Fibroblast of gingiva (primary cell): ENCODE data around the gene LY86.

Experiments used
- DNase-seq: peaks from one replicate; pipeline ENCODE4 v3.0.0-alpha.2; 2011; ENCODE audit warnings: low read depth

LY86 gene

DNA sequence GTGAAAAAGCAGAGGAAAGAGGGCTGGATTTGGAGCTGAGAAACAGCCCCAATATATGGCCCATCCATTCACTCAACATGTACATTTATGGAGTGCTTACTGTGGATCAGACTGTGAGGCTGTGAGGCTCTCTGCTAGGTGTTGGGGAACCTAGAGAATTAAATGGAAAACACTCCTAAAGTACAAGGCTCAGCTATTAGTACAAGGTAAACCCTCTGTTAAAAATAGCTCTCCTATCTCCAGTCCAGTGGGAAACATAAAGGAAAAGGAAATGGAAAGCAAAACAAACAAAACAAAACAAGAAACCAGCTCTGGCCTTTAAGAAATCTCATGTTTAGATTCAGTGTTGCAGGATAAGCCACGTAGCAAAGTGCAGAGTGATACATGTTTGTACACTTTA, 35.0 kb downstream of the LY86 start:
- no peak for DNase-seq

DNA sequence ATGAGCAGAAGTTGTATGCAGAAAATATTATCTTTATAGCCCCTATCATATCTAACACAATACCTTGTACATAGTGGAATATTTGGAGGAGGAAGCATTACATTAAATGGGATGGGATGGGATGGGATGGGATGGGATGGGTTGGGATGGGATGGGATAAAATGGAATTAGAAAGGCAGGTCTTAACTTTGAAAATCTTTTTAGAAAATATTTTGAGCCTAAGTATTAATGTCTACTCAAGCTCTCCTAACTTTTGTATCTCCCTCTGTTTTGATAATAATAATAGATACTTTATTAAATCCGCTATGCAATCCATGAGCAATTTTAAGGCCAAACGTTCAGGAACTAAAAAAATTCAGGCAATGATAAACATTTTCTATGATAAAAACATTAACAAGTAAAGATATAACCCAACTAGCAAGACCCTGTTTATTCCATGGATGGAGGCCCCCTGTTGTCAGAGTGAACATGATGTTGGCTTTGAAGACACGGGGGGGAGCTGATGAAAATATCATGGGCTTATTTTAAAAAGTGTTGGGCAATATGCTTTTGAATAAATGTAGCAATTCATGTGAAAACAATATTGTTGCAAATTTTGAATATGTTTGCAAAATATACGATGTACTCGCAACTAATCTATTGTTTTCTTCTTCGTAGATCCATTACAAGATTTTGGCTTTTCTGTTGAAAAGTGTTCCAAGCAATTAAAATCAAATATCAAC, 35.9 kb downstream of the LY86 start:
- no peak for DNase-seq

DNA sequence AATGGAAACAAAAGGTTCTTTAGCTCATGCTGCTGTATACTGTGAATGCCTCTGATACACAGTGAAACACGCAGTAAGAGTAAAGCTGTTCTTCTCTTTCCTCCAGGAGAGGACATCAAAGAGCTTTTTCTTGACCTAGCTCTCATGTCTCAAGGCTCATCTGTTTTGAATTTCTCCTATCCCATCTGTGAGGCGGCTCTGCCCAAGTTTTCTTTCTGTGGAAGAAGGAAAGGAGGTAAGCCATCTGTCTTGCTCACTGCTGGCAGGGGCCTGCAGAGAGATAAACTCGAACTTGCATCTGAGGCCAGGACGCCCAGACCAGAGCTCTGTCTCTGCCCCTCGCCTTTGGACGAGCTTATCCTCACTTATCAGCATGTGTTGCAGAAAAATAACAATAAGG, 37.7 kb downstream of the LY86 start:
- DNase-seq: no peak

DNA sequence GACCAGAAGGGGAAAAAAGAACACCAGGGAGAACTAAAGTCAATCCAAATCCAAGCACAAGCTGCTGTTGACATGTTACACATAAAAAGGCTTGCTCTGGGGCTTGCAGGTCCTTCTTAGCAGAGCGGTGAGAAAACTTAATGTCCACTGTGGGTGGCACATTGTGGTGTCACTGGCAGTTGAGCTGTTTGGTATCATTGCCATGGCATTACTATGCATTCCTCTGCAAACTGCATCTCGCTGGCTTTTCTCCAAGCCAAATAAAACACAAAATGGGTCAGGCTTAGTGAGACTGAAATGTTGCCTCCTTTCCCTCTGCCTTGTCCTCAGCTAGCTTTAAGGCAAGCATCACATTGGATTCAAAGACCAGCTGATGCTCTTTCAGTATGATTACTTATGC, 40.9 kb downstream of the LY86 start:
- no peak for DNase-seq

DNA sequence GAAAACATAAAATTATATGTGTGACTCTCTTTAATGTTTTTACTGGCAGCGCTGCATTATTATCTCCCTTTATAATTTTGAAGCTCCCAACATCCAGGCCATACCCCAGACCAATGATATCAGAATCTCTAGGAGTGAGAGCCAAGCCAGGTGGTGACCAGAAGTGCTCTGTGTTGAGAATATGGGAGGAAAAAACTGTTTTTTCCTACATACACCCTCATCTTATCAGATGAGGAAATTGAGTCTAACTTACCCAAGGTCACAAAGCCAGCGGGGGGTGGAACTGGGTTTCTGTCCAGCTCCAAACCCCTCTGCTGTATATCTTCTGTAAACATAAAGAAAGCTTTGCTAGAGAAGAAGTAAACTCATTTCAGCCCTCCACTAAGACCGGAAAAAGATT, 42.5 kb downstream of the LY86 start:
- no peak for DNase-seq

DNA sequence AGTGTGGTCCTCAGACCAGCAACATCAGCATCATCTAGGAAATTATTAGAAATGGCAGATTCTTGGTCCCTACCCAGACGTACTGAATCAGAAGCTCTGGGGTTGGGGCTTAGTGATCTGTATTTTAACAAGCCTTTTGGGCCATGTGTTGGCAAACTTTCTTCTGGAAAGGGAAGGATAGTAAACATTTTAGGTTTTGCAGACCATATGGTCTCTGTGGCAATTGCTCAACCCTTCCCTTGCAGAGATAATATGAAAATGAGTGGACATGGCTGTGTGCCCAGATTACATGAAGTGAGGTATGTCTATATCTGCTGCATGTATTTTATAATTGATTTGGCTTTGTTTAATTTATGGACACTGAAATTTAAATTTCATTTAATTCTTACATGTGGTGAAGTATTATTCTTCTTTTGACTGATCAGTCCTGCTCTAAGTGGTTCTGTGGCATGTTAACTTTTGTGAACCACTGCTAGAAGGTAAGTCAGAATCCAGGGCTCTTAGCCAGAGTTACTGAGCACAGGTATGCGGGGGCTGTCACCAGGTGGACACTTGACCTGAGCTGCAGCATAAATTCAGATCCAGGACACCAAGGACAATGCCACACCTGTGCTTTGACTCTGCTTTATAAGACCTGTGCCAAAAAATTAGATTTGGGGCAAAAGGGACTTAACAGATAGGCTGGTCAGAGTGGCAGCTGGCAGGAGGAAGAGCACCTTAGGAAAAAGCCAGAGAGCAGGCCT, 43.2 kb downstream of the LY86 start:
- DNase-seq: peak; percentile 3

DNA sequence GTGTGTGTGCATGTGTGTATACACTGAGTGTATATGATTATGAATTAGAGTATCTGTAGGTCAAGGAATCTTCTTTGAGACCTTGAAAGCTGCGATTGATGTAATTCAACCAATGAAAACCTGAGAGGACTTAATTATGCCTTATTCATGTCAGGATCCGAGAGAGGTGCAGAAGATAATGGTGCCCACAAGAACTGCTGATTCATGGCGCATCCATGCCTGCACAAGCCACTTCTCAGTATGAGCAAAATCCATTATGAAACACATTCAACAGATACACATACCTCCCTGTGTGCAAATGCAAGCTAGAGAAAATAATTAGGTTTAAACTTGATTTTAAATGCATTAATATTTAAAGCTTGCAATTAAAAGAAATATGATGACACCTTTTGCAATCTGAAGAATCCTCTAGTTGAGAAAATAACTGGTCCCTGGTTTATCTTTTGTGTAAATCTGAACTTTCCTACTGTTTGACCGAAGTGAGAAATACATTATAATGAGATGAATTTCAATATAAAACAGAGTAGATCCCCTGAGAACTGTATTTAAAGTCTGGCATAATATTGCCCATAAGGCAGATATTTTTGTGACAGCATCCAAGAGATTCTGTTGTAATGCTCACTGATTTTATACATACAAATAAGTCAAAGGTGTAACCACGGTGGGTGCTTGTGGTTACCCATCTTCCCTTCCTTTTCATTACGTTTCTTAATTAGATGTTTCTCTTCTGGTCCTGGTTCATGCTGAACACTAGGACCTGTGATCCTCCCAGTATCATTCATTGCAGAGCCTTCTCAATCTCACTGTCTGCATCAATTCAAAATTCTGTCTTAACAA, 45.6 kb downstream of the LY86 start:
- DNase-seq: no peak

DNA sequence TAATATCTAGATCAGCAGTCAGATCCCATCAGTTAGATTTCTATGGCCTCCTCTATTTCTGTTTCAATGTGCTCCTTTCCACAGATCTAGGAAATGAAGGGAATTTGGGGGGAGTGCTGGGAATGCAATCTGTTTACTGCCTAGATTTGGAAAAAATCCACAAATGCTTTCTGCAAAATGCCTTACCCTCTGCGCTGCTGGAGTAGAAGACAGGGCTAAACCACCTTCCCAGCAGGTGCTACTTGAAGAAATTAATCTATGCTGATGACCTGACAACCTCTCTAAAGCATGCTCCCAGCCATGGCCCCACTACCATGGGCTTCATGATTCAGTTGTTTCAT, 46.2 kb downstream of the LY86 start:
- no peak for DNase-seq

DNA sequence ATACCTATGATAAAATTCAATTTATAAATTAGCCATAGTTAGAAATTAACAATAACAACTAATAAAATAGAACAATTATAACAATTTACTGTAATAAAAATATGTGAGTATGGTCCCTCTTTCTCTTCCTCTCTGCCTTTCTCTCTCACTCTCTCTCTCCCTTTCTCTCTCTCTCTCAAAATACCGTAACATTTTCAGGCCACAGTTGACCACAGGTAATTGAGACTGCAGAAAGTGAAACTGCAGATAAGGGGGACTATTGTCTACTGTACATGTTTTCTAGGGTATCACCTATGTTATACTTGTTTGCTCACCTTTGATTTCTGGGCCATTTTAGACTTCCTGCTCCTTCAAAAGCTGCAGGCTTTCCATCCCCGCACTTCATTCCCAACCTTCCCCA, 46.8 kb downstream of the LY86 start:
- DNase-seq: no peak

DNA sequence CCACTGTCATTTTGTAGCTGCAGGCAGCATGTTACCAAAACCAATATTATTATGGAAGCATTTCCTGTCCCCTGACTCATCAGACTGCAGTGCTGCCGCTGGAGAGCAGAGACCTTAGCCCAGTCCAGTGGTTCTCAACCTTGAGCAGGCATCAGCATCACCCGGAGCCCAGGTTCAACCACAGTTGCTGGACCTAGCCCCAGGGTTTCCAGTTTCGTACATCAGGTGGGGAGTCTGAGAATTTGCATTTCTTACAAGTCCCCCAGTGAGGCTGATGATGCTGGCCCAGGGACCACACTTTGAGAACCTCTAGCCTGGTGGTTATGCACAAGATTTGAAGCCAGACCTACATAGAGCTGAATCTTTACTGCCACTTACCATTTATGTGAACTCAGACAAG, 47.3 kb downstream of the LY86 start:
- DNase-seq: no peak

DNA sequence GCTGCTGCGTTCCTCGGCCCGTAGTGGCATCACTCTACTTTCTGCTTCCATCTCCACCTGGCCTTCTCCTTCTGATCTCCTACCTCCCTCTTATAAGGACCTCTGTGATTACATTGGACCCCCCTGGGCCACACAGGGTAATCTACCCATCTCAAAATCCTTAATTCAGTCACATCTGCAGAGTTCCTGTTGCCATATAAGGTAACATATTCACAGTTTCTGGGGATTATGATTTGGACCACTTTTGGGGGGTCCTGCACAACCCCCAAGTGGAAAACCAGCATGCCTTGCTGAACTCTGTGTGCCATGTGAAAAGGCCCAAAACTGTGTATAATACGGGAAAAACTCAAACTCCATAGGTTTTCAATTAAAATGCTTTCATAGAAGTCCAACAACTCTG, 51.1 kb downstream of the LY86 start:
- DNase-seq: no peak

DNA sequence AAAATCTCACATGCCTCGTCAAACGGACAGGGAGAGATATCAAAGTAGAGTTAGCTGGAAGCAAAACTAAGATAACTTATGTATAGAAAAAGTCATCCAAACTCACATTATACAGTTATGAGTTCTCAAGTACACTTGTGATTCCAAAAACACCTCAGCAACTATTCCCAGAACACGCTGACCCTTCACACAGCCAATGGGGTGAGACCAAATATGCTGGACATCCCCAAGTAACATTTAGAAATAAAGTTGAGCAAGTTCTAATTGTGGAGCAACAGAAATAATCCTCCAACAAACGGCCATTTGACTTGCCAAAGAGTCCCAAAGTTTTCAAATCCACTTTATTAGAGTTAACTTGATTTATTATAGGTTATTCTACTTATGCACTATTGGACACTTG, 52.4 kb downstream of the LY86 start:
- no peak for DNase-seq

DNA sequence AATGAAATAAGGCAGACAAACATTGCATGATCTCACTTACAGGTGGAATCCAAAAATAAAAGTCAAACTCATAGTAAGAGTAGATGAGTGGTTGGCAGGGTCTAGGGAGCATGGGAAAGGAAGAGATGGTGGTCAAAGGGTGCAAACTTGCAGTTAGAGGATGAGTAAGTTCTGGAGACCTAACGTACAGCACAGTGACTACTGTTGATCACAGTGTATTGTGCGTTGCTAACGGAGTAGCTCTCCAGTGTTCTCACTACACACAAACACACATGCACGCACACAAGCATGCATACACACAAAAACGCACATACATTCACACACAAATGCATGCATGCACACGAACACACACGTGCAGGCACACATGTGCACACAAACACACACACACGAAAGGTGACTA, 54.9 kb downstream of the LY86 start:
- DNase-seq: no peak

DNA sequence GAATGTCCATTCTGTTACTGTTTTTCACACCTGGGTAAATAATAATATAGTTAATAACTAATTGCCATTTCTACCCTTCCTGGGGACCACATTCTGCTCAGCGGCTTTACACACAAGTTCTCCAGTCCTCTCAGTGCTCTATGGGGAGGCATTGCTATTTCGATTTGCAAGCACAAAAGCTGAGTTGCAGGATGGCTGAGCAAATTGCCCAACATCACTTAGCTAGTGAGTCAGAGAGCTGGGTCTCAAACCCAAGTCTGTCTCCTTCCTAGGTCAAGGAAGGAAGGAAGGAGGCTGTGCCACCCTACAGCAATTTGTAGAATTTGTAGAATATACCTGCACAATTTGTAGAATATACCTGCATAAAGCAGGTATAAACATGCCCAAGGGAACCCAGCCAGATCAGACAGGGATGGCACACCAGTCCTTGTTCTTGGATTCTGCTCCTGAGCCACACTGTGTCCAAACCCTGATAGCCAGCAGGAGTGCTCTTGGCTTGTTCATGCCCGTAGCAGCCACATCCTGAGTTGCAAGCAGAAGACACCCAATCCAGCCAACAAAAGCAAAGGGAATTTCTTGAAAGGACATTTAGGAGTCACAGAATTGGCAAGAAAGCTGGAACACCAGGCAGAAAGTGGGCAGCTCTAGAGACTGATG, 56.9 kb downstream of the LY86 start:
- no peak for DNase-seq

DNA sequence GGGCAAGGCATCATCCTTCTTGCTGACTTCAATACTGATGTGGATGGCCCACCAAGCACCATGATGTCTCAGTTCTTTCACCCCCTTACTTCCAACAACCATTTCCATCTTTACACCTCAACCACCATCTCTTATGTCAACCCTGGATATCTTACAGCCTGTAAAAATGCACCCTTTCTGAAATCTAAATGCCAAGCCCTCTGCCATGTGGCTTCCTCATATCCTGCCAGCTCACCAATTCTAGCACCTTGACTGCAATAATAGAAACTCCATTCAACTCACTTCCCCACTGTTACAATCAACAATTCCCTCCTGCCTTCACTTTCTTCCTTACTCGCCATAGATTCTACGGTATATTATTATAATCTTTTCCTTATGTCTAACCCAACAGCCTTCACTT, 57.9 kb downstream of the LY86 start:
- DNase-seq: no peak

DNA sequence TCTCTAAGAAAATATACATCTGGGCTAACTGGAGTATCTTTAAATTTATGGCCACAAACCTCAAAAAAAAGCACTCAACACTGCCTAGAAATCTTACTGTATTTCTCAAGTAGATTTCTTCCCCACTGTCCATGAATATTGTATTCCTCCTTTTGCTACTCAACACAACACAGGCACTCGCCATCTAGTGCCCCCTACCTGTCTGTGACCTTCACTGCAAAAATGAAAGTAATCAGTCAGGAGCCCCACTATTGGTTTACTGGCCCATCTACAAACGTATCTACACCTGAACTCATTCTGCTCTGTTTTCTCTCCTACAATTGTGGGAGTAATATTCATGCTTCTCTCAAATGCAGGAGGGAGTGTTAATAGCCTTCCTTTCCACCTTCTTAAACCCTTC, 58.3 kb downstream of the LY86 start:
- DNase-seq: no peak

DNA sequence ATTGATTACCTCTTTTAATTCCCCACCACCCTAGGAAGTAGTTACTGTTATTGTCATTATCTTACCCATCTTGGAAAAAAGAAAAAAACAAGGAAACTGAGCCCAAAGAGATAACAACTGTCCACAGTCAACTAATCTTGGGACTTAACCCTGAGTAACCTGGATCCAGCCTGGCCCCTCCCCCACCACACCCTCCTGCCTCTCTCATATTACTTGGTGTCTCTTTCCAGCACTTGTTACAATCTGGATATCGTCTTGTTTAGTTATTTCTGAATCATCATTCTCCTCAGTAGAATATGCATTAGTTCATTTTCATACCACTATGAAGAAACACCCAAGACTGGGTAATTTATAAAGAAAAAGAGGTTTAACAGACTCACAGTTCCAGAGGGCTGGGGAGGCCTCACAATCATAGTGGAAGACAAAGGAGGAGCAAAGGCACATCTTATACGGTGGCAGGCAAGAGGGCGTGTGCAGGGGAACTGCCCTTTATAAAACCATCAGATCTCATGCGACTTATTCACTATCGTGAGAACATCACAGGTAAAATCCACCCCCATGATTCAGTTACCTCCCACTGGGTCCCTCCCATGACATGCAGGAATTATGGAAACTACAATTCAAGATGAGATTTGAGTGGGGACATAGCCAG, 60.3 kb downstream of the LY86 start:
- DNase-seq: no peak

DNA sequence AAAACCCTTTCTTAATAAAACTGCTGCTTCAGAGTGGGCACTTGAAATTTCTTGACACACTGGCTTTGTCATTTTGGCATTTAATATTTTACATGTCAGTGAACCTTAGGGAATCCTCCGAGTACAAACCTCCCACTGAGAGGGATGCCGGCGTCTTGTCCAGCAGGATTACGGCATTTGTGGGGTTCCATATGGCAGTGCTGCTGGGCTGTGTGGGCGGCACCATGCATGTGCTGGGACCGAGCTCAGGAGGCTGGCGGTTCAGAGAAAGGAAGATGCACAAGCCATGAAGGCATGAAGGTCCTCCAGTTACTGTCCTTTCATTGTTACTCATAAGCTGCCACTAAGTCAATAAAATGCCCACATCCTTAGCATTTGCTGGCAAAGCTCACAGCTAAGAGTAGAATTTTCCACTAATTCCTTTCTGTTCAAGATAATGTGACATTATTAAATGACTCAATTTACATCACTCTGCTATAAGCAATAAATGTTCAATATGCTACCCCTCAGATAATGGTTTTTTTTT, 61.4 kb downstream of the LY86 start:
- DNase-seq: no peak

DNA sequence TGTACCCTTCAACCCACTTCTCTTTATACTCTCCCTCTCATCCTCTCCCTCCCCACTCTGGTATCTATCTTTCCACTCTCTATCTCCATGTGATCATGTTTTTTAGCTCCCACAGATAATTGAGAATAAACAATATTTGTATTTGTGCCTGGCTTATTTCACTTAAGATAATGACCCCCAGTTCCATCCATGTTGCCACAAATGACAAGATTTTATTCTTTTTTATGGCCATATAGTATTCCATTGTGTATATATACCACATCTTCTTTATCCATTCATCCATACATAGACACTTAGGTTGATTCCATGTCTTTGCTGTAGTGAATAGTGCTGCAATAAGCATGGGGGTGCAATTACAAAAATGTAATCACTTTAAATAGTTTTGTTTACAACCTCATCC, 62.3 kb downstream of the LY86 start:
- no peak for DNase-seq

DNA sequence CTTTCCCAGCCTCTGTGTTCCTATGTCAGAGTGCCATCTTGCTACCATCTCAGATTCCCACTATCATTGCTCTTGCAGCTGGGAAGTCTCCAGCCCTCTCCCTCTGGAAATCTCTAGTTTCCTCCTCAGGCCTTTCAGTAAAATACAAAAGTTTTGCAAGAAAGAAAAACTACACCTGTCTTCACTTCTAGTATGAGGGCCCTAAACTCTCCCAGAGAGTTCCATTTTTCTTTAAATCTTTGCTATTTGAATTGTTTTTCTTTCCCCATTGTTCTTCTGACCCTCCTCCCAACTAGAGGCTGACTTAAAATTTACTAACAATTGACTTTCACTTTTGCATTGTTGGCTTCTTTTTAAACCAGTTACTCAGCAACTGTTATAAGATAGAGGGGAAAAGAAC, 62.8 kb downstream of the LY86 start:
- no peak for DNase-seq

DNA sequence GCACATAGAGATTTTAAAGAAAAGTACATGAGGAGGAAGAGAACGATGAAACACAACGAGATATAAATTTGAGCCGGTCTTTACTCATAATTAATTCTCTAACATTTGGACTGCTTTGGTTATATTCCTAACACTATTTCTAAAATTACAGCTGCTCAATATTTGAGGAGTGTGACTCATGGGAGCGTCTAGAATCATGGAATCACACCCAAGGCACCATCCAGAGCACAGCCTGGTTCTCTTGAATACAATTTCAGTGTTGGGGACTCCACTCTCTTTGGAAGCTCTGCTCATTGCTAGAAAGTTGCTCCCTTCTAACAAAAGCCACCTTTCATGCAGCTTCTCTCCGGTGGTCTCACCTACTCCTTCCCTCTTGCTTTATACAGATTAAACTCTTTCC, 64.4 kb downstream of the LY86 start:
- DNase-seq: no peak
